ENCODE data around the gene BAHCC1.

Gene BAHCC1

GRCh38 chr17:81400996-81401722 is 5.9 kb downstream of the BAHCC1 start:
- no peaks in the 10 kb centered on the region for H3K79me2 ChIP-seq (ENCODE audit: insufficient read depth, low read depth)
- H3K4me2 ChIP-seq: no peak overlapping the region
- TF ChIP-seq CTCF (conservative IDR thresholded peaks at IDR 0.05; ENCODE audit: low read depth, low read length): no peak
- no peak overlapping the region for H2AFZ ChIP-seq (ENCODE audit: low read depth)
- H3K27ac ChIP-seq: no peak overlapping the region
- H3K27me3 ChIP-seq (ENCODE audit: insufficient read depth, low read depth): peaks cover 94% of the 10 kb centered on the region
- no peaks in the 10 kb centered on the region for H4K20me1 ChIP-seq (ENCODE audit: insufficient read depth)
- no peaks in the 10 kb centered on the region for H3K4me1 ChIP-seq (ENCODE audit: low read depth, poor library complexity, severe bottlenecking)
- H3K36me3 ChIP-seq (ENCODE audit: insufficient read depth): no peaks in the 10 kb centered on the region
- no peak overlapping the region for H3K9ac ChIP-seq
- no peak overlapping the region for H3K4me3 ChIP-seq (IDR thresholded peaks at IDR 0.05; ENCODE audit: insufficient read depth, low read depth, low read length)

- Histone ChIP-seq H3K36me3 (ENCODE audit: insufficient read depth) (no peaks in the 10 kb centered on the region), H3K4me2 (no peak overlapping the region), H4K20me1 (ENCODE audit: insufficient read depth) (no peaks in the 10 kb centered on the region), H3K79me2 (ENCODE audit: insufficient read depth, low read depth) (no peaks in the 10 kb centered on the region), H3K4me3 (IDR thresholded peaks at IDR 0.05; ENCODE audit: insufficient read depth, low read depth, low read length) (no peak overlapping the region), H3K27ac (no peak overlapping the region), H3K4me1 (ENCODE audit: low read depth, poor library complexity, severe bottlenecking) (no peaks in the 10 kb centered on the region), H2AFZ (ENCODE audit: low read depth) (no peak overlapping the region), H3K9ac (no peak overlapping the region), H3K27me3 (ENCODE audit: insufficient read depth, low read depth) (peaks cover 94% of the 10 kb centered on the region)
- TF ChIP-seq CTCF (conservative IDR thresholded peaks at IDR 0.05; ENCODE audit: low read depth, low read length): no peak
Measured at GRCh38 chr17:81401723-81402529, 6.7 kb downstream of the BAHCC1 start.

DNA sequence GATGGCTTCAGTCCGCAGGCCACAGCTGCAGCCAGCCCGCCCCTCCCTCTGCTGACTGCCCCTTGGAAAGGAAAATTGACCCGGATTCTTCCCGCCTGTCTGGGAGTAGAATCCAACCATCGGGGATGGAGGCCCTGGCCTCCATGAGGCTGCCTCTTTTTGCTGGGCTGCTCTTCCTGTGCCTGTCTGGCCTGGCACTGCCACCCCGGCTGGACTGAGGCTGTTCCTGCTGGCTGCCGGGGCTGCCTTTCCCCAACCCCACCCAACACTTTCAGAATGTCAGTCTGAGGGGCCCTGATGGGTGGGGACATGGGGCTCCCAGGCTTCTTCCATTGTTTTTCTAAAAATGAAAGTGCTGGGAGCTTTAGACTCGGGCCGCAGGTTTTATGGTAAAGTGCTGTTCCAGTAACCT is 7.3 kb downstream of the BAHCC1 start:
- Histone ChIP-seq H3K27ac (no peak overlapping the region), H3K9ac (no peak overlapping the region), H3K36me3 (ENCODE audit: insufficient read depth) (no peaks in the 10 kb centered on the region), H3K4me1 (ENCODE audit: low read depth, poor library complexity, severe bottlenecking) (no peaks in the 10 kb centered on the region), H3K27me3 (ENCODE audit: insufficient read depth, low read depth) (peaks cover 94% of the 10 kb centered on the region), H3K4me3 (IDR thresholded peaks at IDR 0.05; ENCODE audit: insufficient read depth, low read depth, low read length) (no peak overlapping the region), H3K79me2 (ENCODE audit: insufficient read depth, low read depth) (no peaks in the 10 kb centered on the region), H4K20me1 (ENCODE audit: insufficient read depth) (no peaks in the 10 kb centered on the region), H2AFZ (ENCODE audit: low read depth) (no peak overlapping the region), H3K4me2 (no peak overlapping the region)
- TF ChIP-seq CTCF (conservative IDR thresholded peaks at IDR 0.05; ENCODE audit: low read depth, low read length): no peak

DNA sequence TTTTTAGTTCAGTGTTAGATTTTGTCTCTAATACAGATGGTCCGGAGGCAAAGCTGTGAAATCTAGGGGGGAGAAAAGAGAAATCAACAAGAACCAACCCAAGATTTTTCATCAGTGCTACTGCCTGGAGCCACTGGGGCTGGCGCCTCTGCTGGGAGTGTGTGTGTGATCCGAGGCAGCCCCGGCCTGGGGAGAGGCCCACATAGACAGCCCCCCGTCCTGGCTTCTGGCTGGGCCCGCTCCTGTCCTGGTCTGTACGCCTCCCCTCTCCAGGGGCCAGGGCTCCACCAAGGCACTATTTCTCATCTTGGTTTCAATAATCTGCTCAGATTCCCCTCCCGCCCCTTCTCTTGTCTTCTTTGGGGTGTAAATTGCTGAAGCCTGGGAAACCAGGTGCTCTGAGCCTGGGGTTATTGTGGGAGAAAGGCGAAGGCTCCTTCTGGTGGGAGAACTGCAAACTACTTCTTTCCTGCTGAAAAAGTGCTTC is 7.8 kb downstream of the BAHCC1 start:
- H3K4me3 ChIP-seq (IDR thresholded peaks at IDR 0.05; ENCODE audit: insufficient read depth, low read depth, low read length): no peak overlapping the region
- peaks cover 94% of the 10 kb centered on the region for H3K27me3 ChIP-seq (ENCODE audit: insufficient read depth, low read depth)
- H4K20me1 ChIP-seq (ENCODE audit: insufficient read depth): no peaks in the 10 kb centered on the region
- no peak overlapping the region for H3K4me2 ChIP-seq
- H3K9ac ChIP-seq: no peak overlapping the region
- TF ChIP-seq CTCF (conservative IDR thresholded peaks at IDR 0.05; ENCODE audit: low read depth, low read length): no peak
- H3K79me2 ChIP-seq (ENCODE audit: insufficient read depth, low read depth): no peaks in the 10 kb centered on the region
- H3K27ac ChIP-seq: no peak overlapping the region
- H3K4me1 ChIP-seq (ENCODE audit: low read depth, poor library complexity, severe bottlenecking): no peaks in the 10 kb centered on the region
- H2AFZ ChIP-seq (ENCODE audit: low read depth): no peak overlapping the region
- H3K36me3 ChIP-seq (ENCODE audit: insufficient read depth): no peaks in the 10 kb centered on the region
